DOHH2 (cell line): Measurements from ENCODE around the gene POU2F1.

Experiments used
- CTCF ChIP-seq: fragments of 200-600 bp; sonication (generic); IDR thresholded peaks from one replicate; pipeline ENCODE4 v1.5.1; 2014; ENCODE audit warnings: antibody characterized with exemption, mild to moderate bottlenecking, low read depth, low read length; ENCODE audit not compliant: poor library complexity, severe bottlenecking
- EZH2phosphoT487 ChIP-seq: fragments of 200-600 bp; sonication (generic); IDR thresholded peaks from 2 replicates; pipeline ENCODE4 v1.6.1; 2017; ENCODE audit warnings: borderline replicate concordance, mild to moderate bottlenecking, antibody characterized with exemption, low read length, moderate library complexity, mixed read lengths

- TF ChIP-seq CTCF = no peak
- no peak for TF ChIP-seq EZH2phosphoT487
These were observed 166.7 kb downstream of the POU2F1 start for GRCh38 chr1:167387251-167387910.
